DOHH2 (cell line): Measurements from ENCODE around the gene ITGB7.

Experiments
- H3F3A ChIP-seq: fragments of 200-600 bp; sonication (generic), shearing (Covaris generic); 2 replicates; pipeline ENCODE4 v1.6.0; 2016; ENCODE audit warnings: antibody characterized with exemption, mild to moderate bottlenecking; ENCODE audit not compliant: control insufficient read depth, insufficient read depth
- H3K27ac ChIP-seq: fragments of 200-600 bp; sonication (generic); 2 replicates; pipeline ENCODE4 v1.5.1; 2014; ENCODE audit warnings: low read depth, mild to moderate bottlenecking, low read length, moderate library complexity
- H3K27me3 ChIP-seq: fragments of 200-600 bp; sonication (generic); 2 replicates; pipeline ENCODE4 v1.6.1; 2014; ENCODE audit warnings: mild to moderate bottlenecking, low read length, mixed read lengths; ENCODE audit not compliant: control insufficient read depth
- H3K36me3 ChIP-seq: fragments of 200-600 bp; sonication (generic); 2 replicates; pipeline ENCODE4 v1.6.1; 2014; ENCODE audit warnings: mild to moderate bottlenecking, low read length, moderate library complexity, mixed read lengths; ENCODE audit not compliant: control insufficient read depth
- H3K4me1 ChIP-seq: fragments of 200-600 bp; sonication (generic); 2 replicates; pipeline ENCODE4 v1.6.1; 2014; ENCODE audit warnings: mild to moderate bottlenecking, low read length, mixed read lengths; ENCODE audit not compliant: control insufficient read depth
- H3K4me2 ChIP-seq: fragments of 200-600 bp; sonication (generic); 2 replicates; pipeline ENCODE4 v1.6.0; 2014; ENCODE audit warnings: mild to moderate bottlenecking, low read length, moderate library complexity
- H3K4me3 ChIP-seq: fragments of 200-600 bp; sonication (generic); 2 replicates; pipeline ENCODE4 v1.5.1; 2014; ENCODE audit warnings: mild to moderate bottlenecking, low read length, mixed read lengths
- H3K79me2 ChIP-seq: fragments of 200-600 bp; sonication (generic); 2 replicates; pipeline ENCODE4 v1.6.1; 2014; ENCODE audit warnings: mild to moderate bottlenecking, low read length, mixed read lengths; ENCODE audit not compliant: control insufficient read depth
- H3K9me2 ChIP-seq: fragments of 200-600 bp; sonication (generic); replicated peaks from 2 replicates; pipeline ENCODE4 v1.6.1; 2014; ENCODE audit warnings: mild to moderate bottlenecking, low read length, mixed read lengths; ENCODE audit not compliant: control insufficient read depth
- H3K9me3 ChIP-seq: fragments of 200-600 bp; sonication (generic); 2 replicates; pipeline ENCODE4 v1.6.1; 2014; ENCODE audit warnings: antibody characterized with exemption, low read length, mixed read lengths; ENCODE audit not compliant: control insufficient read depth, insufficient read depth
- H4K20me1 ChIP-seq: fragments of 200-600 bp; sonication (generic); 2 replicates; pipeline ENCODE4 v1.6.0; 2014; ENCODE audit warnings: low read depth, mild to moderate bottlenecking, antibody characterized with exemption, low read length, moderate library complexity; ENCODE audit not compliant: control insufficient read depth, insufficient read depth
- CTCF ChIP-seq: fragments of 200-600 bp; sonication (generic); IDR thresholded peaks from one replicate; pipeline ENCODE4 v1.5.1; 2014; ENCODE audit warnings: antibody characterized with exemption, mild to moderate bottlenecking, low read depth, low read length; ENCODE audit not compliant: poor library complexity, severe bottlenecking
- EZH2phosphoT487 ChIP-seq: fragments of 200-600 bp; sonication (generic); IDR thresholded peaks from 2 replicates; pipeline ENCODE4 v1.6.1; 2017; ENCODE audit warnings: borderline replicate concordance, mild to moderate bottlenecking, antibody characterized with exemption, low read length, moderate library complexity, mixed read lengths

The ITGB7 gene

GRCh38 chr12:53253298-53253697 lies 46.2 kb upstream of the ITGB7 start:
- Histone ChIP-seq H3K27ac (no peak overlapping the region), H3K9me3 (no peaks in the 10 kb centered on the region), H3F3A (peaks cover 7% of the 10 kb centered on the region), H3K4me1 (peaks cover 50% of the 10 kb centered on the region), H4K20me1 (no peaks in the 10 kb centered on the region), H3K9me2 (no peaks in the 10 kb centered on the region), H3K4me3 (peak overlapping the region; percentile 99), H3K4me2 (peak overlapping the region; percentile 100), H3K79me2 (peaks cover 40% of the 10 kb centered on the region), H3K27me3 (no peaks in the 10 kb centered on the region), H3K36me3 (peaks cover 21% of the 10 kb centered on the region)
- no peak for TF ChIP-seq EZH2phosphoT487
- TF ChIP-seq CTCF = no peak

- H3K27me3 ChIP-seq = no peaks in the 10 kb centered on the region
- H4K20me1 ChIP-seq = no peaks in the 10 kb centered on the region
- peak overlapping the region; percentile 100 for H3K4me2 ChIP-seq
- H3K4me1 ChIP-seq = peaks cover 46% of the 10 kb centered on the region
- TF ChIP-seq EZH2phosphoT487 (no peak), CTCF (peak; percentile 26)
- peaks cover 21% of the 10 kb centered on the region for H3K36me3 ChIP-seq
- peak overlapping the region; percentile 99 for H3K4me3 ChIP-seq
- H3K79me2 ChIP-seq = peaks cover 37% of the 10 kb centered on the region
- peaks cover 7% of the 10 kb centered on the region for H3F3A ChIP-seq
- H3K9me2 ChIP-seq = no peaks in the 10 kb centered on the region
- peak overlapping the region; percentile 39; the same call in 1 of the 2 replicates for H3K27ac ChIP-seq
- H3K9me3 ChIP-seq = no peaks in the 10 kb centered on the region
Observed at GRCh38 chr12:53252349-53252916, 45.4 kb upstream of the ITGB7 start.

GRCh38 chr12:53251477-53252348 lies 44.7 kb upstream of the ITGB7 start:
- peaks cover 36% of the 10 kb centered on the region for H3K79me2 ChIP-seq
- H3K4me1 ChIP-seq = peaks cover 45% of the 10 kb centered on the region
- peaks cover 7% of the 10 kb centered on the region for H3F3A ChIP-seq
- peaks cover 21% of the 10 kb centered on the region for H3K36me3 ChIP-seq
- H3K27ac ChIP-seq = peak overlapping the region; percentile 39; the same call in 1 of the 2 replicates
- H3K9me3 ChIP-seq = no peaks in the 10 kb centered on the region
- peak overlapping the region; percentile 99 for H3K4me3 ChIP-seq
- TF ChIP-seq EZH2phosphoT487 = no peak
- peak; percentile 62 for TF ChIP-seq CTCF
- H3K9me2 ChIP-seq = no peaks in the 10 kb centered on the region
- peak overlapping the region; percentile 100 for H3K4me2 ChIP-seq
- no peaks in the 10 kb centered on the region for H4K20me1 ChIP-seq
- H3K27me3 ChIP-seq = no peaks in the 10 kb centered on the region
